SU-DHL-6 (cell line): ENCODE measurements around the gene ACKR2.

Experiments
- H2AFZ ChIP-seq: fragments of 200-600 bp; sonication (generic); 2 replicates; pipeline ENCODE4 v1.6.1; 2014; ENCODE audit warnings: low read depth, mild to moderate bottlenecking, moderate library complexity, mixed read lengths, antibody characterized with exemption, low read length; ENCODE audit not compliant: severe bottlenecking
- H3F3A ChIP-seq: fragments of 200-600 bp; shearing (Covaris generic); 2 replicates; pipeline ENCODE4 v1.6.0; 2016; ENCODE audit warnings: antibody characterized with exemption, mild to moderate bottlenecking; ENCODE audit not compliant: insufficient read depth
- H3K27ac ChIP-seq: fragments of 200-600 bp; sonication (generic); 2 replicates; pipeline ENCODE4 v1.5.1; 2016; ENCODE audit warnings: low read depth, mild to moderate bottlenecking, low read length, moderate library complexity, mixed read lengths
- H3K27me3 ChIP-seq: fragments of 200-600 bp; sonication (generic), shearing (Covaris generic); 2 replicates; pipeline ENCODE4 v1.6.0; 2014; ENCODE audit warnings: mild to moderate bottlenecking, low read length
- H3K36me3 ChIP-seq: fragments of 200-600 bp; sonication (generic); 2 replicates; pipeline ENCODE4 v1.6.1; 2014; ENCODE audit warnings: mild to moderate bottlenecking, low read length, mixed read lengths
- H3K4me2 ChIP-seq: fragments of 300-600, 200-600 bp; shearing (Covaris generic), sonication (generic); 2 replicates; pipeline ENCODE4 v1.6.0; 2014; ENCODE audit warnings: low read length, low read depth, mild to moderate bottlenecking; ENCODE audit not compliant: poor library complexity, severe bottlenecking
- H3K4me3 ChIP-seq: fragments of 200-600 bp; sonication (generic); 2 replicates; pipeline ENCODE4 v1.5.1; 2014; ENCODE audit warnings: antibody characterized with exemption, low read length, mild to moderate bottlenecking, mixed read lengths; ENCODE audit not compliant: insufficient read depth, poor library complexity, severe bottlenecking
- H3K79me2 ChIP-seq: fragments of 200-600 bp; sonication (generic); 2 replicates; pipeline ENCODE4 v1.6.1; 2014; ENCODE audit warnings: mild to moderate bottlenecking, low read length, moderate library complexity; ENCODE audit not compliant: insufficient read depth
- H3K9ac ChIP-seq: fragments of 200-600 bp; sonication (generic); 2 replicates; pipeline ENCODE4 v1.7.0; 2014; ENCODE audit warnings: mild to moderate bottlenecking, low read length
- H3K9me2 ChIP-seq: fragments of 200-600 bp; sonication (generic); replicated peaks from 2 replicates; pipeline ENCODE4 v1.6.1; 2014; ENCODE audit warnings: low read length; ENCODE audit not compliant: insufficient read depth
- H3K9me3 ChIP-seq: fragments of 200-600 bp; sonication (generic); 2 replicates; pipeline ENCODE4 v1.6.1; 2014; ENCODE audit warnings: low read length, mixed read lengths; ENCODE audit not compliant: insufficient read depth
- H4K20me1 ChIP-seq: fragments of 200-600 bp; sonication (generic); 2 replicates; pipeline ENCODE4 v1.6.1; 2014; ENCODE audit warnings: low read depth, mild to moderate bottlenecking, antibody characterized with exemption, low read length, moderate library complexity, mixed read lengths
- EZH2phosphoT487 ChIP-seq: fragments of 200-600 bp; sonication (generic), shearing (Covaris generic); conservative IDR thresholded peaks from 2 replicates; pipeline ENCODE4 v1.6.1; 2018; ENCODE audit warnings: mild to moderate bottlenecking, antibody characterized with exemption, low read length, moderate library complexity, mixed read lengths
- TF ChIP-seq, protein P1 (sequence below): fragments of 200-600 bp; sonication (generic); IDR thresholded peaks from one replicate; pipeline ENCODE4 v1.5.1; 2017; ENCODE audit warnings: antibody characterized with exemption, mild to moderate bottlenecking, low read length, moderate library complexity; ENCODE audit not compliant: insufficient read depth, poor library complexity, severe bottlenecking

Gene ACKR2

DNA sequence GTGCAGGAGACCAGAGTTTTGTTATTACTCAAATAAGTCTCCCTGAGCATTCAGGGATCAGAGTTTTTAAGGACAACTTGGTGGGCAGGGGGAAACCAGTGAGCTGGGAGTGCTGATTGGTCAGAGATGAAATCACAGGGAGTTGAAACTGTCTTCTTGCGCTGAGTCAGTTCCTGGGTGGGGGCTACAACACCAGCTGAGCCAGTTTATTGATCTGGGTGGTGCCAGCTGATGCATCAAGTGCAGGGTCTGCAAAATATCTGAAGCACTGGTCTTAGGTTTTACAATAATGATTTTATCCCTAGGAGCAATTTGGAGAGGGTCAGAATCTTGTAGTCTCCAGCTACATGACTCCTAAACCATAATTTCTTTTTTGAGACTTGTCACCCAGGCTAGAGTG is 82.9 kb downstream of the ACKR2 start:
- Histone ChIP-seq H3F3A (no peaks in the 10 kb centered on the region), H3K36me3 (no peaks in the 10 kb centered on the region), H3K27me3 (no peaks in the 10 kb centered on the region), H3K79me2 (no peaks in the 10 kb centered on the region), H3K27ac (no peak overlapping the region), H3K9me3 (no peaks in the 10 kb centered on the region), H3K9me2 (no peaks in the 10 kb centered on the region), H2AFZ (no peak overlapping the region), H3K4me3 (no peak overlapping the region), H4K20me1 (no peaks in the 10 kb centered on the region), H3K9ac (no peak overlapping the region), H3K4me2 (no peak overlapping the region)
- TF ChIP-seq, protein P1, sequence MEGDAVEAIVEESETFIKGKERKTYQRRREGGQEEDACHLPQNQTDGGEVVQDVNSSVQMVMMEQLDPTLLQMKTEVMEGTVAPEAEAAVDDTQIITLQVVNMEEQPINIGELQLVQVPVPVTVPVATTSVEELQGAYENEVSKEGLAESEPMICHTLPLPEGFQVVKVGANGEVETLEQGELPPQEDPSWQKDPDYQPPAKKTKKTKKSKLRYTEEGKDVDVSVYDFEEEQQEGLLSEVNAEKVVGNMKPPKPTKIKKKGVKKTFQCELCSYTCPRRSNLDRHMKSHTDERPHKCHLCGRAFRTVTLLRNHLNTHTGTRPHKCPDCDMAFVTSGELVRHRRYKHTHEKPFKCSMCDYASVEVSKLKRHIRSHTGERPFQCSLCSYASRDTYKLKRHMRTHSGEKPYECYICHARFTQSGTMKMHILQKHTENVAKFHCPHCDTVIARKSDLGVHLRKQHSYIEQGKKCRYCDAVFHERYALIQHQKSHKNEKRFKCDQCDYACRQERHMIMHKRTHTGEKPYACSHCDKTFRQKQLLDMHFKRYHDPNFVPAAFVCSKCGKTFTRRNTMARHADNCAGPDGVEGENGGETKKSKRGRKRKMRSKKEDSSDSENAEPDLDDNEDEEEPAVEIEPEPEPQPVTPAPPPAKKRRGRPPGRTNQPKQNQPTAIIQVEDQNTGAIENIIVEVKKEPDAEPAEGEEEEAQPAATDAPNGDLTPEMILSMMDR, result no peak
- TF ChIP-seq EZH2phosphoT487, result no peak

DNA sequence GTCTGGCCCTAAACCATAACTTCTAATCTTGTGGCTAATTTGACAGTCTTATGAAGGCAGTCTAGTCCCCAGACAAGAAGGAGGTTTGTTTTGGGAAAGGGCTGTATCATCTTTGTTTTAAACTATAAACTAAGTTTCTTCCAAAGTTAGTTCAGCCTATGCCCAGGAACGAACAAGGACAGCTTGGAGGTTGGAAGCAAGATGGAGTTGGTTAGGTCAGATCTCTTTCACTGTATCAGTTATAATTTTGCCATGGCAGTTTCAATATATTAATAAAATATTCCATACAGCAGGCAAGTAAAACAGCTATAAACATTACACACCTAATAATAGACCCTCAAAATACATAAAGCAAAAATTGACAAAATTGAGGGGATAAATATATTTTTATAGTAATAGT is 83.6 kb downstream of the ACKR2 start:
- H3K4me2 ChIP-seq, result no peak overlapping the region
- no peaks in the 10 kb centered on the region for H3K9me3 ChIP-seq
- H4K20me1 ChIP-seq, result no peaks in the 10 kb centered on the region
- no peaks in the 10 kb centered on the region for H3K36me3 ChIP-seq
- H3K27me3 ChIP-seq, result no peaks in the 10 kb centered on the region
- no peaks in the 10 kb centered on the region for H3F3A ChIP-seq
- no peaks in the 10 kb centered on the region for H3K9me2 ChIP-seq
- no peak overlapping the region for H3K27ac ChIP-seq
- H3K9ac ChIP-seq, result no peak overlapping the region
- TF ChIP-seq EZH2phosphoT487, result no peak
- TF ChIP-seq, protein P1, result no peak
- H2AFZ ChIP-seq, result no peak overlapping the region
- H3K4me3 ChIP-seq, result no peak overlapping the region
- H3K79me2 ChIP-seq, result no peaks in the 10 kb centered on the region

DNA sequence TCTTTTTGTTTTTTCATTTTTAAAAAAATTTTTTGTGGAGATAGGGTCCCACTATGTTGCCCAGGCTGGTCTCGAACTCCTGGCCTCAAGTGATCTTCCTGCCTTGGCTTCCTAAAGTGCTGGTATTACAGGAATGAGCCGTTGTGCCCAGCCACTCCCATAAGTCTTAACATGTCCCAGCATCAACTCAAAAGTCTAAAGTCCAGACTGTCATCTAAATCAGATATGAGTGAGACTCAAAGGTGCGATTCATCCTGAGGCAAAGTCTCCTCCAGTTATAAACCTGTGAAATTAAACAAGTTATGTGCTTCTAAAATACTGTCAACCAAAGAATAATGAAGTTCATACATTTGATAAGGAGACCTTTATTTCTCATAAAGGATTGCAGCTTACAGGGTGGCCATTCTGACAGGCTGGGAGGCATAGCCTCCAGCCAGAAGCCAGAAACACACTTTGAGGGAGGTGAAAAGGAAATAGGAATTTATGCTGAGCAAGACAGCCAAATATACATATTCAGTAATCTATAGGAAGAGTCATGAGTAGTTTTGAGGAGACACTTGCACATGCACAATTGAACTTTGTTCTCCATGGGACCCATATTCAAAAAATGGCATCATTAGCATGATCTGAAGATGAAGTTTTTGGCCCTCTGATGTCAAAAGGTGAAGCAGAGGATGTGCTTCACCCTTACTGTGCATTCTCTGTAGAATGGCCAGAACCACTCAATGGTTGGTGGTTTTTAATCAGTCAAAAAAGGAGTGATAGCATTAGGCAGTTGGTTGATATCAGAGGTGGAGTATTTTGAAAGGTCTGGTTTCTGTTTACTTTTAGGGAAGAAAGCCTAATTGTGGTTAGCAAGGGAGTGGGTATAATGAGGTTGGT is 85.7 kb downstream of the ACKR2 start:
- Histone ChIP-seq H3K4me3 (no peak overlapping the region), H3K9me3 (no peaks in the 10 kb centered on the region), H3K9me2 (no peaks in the 10 kb centered on the region), H3F3A (no peaks in the 10 kb centered on the region), H2AFZ (no peak overlapping the region), H3K36me3 (no peaks in the 10 kb centered on the region), H3K4me2 (no peak overlapping the region), H3K9ac (no peak overlapping the region), H3K27me3 (no peaks in the 10 kb centered on the region), H3K27ac (no peak overlapping the region), H3K79me2 (no peaks in the 10 kb centered on the region), H4K20me1 (no peaks in the 10 kb centered on the region)
- TF ChIP-seq, protein P1, result no peak
- no peak for TF ChIP-seq EZH2phosphoT487
